ENCODE data around the gene MYH10.

Gene MYH10

GRCh38 chr17:8611137-8611536 is 19.4 kb downstream of the MYH10 start:
- H3K9me3 Mint-ChIP-seq: peaks cover 8% of the 10 kb centered on the region
- H3K27ac Mint-ChIP-seq: peak overlapping the region in 2 of 3 experiments; percentile 3 to 14
- peaks cover 50% of the 10 kb centered on the region for H3K4me1 Mint-ChIP-seq
- no peak for TF ChIP-seq CTCF (IDR thresholded peaks at IDR 0.05; ENCODE audit: unreplicated experiment in 3 of 3)
- H3K27me3 Mint-ChIP-seq (ENCODE audit: low read depth): no peaks in the 10 kb centered on the region
- H3K36me3 Mint-ChIP-seq (ENCODE audit: low read depth): peaks cover 71% of the 10 kb centered on the region
- no peak overlapping the region for H3K4me3 Mint-ChIP-seq

GRCh38 chr17:8610558-8610957 is 20.0 kb downstream of the MYH10 start:
- TF ChIP-seq CTCF (IDR thresholded peaks at IDR 0.05; ENCODE audit: unreplicated experiment in 3 of 3): no peak
- Mint-ChIP-seq H3K9me3 (peaks cover 8% of the 10 kb centered on the region), H3K27ac (peak overlapping the region; percentile 6 to 17 (median 14)), H3K4me1 (peaks cover 52% of the 10 kb centered on the region), H3K4me3 (no peak overlapping the region), H3K27me3 (ENCODE audit: low read depth) (no peaks in the 10 kb centered on the region), H3K36me3 (ENCODE audit: low read depth) (peaks cover 69% of the 10 kb centered on the region)

GRCh38 chr17:8609910-8610309 is 20.6 kb downstream of the MYH10 start:
- Mint-ChIP-seq H3K4me3 (no peak overlapping the region), H3K27ac (peak overlapping the region in 1 of 3 experiments; percentile 43), H3K36me3 (ENCODE audit: low read depth) (peaks cover 65% of the 10 kb centered on the region), H3K27me3 (ENCODE audit: low read depth) (no peaks in the 10 kb centered on the region), H3K4me1 (peaks cover 52% of the 10 kb centered on the region), H3K9me3 (peaks cover 8% of the 10 kb centered on the region)
- no peak for TF ChIP-seq CTCF (IDR thresholded peaks at IDR 0.05; ENCODE audit: unreplicated experiment in 3 of 3)

- Mint-ChIP-seq H3K9me3 (peaks cover 8% of the 10 kb centered on the region), H3K27me3 (ENCODE audit: low read depth) (no peaks in the 10 kb centered on the region), H3K4me1 (peaks cover 43% of the 10 kb centered on the region), H3K36me3 (ENCODE audit: low read depth) (peaks cover 49% of the 10 kb centered on the region), H3K27ac (peak overlapping the region; percentile 14 to 37 (median 14)), H3K4me3 (no peak overlapping the region)
- no peak for TF ChIP-seq CTCF (IDR thresholded peaks at IDR 0.05; ENCODE audit: unreplicated experiment in 3 of 3)
These were observed 22.5 kb downstream of the MYH10 start for GRCh38 chr17:8608001-8608400.

- peaks cover 37% of the 10 kb centered on the region for H3K4me1 Mint-ChIP-seq
- H3K36me3 Mint-ChIP-seq (ENCODE audit: low read depth): peaks cover 33% of the 10 kb centered on the region
- H3K27ac Mint-ChIP-seq: peak overlapping the region; percentile 39 to 42 (median 40)
- no peak for TF ChIP-seq CTCF (IDR thresholded peaks at IDR 0.05; ENCODE audit: unreplicated experiment in 3 of 3)
- peaks cover 5% of the 10 kb centered on the region for H3K9me3 Mint-ChIP-seq
- no peak overlapping the region for H3K4me3 Mint-ChIP-seq
- no peaks in the 10 kb centered on the region for H3K27me3 Mint-ChIP-seq (ENCODE audit: low read depth)
These were observed 24.1 kb downstream of the MYH10 start for GRCh38 chr17:8606401-8606800.

GRCh38 chr17:8602679-8603078 is 27.8 kb downstream of the MYH10 start:
- H3K27ac Mint-ChIP-seq: no peak overlapping the region
- peaks cover 16% of the 10 kb centered on the region for H3K4me1 Mint-ChIP-seq
- H3K9me3 Mint-ChIP-seq: no peaks in the 10 kb centered on the region
- H3K27me3 Mint-ChIP-seq (ENCODE audit: low read depth): no peaks in the 10 kb centered on the region
- H3K4me3 Mint-ChIP-seq: no peak overlapping the region
- no peak for TF ChIP-seq CTCF (IDR thresholded peaks at IDR 0.05; ENCODE audit: unreplicated experiment in 3 of 3)
- peaks cover 15% of the 10 kb centered on the region for H3K36me3 Mint-ChIP-seq (ENCODE audit: low read depth)
